ENCODE measurements around the gene SLC22A13.

- TF ChIP-seq, protein P1, sequence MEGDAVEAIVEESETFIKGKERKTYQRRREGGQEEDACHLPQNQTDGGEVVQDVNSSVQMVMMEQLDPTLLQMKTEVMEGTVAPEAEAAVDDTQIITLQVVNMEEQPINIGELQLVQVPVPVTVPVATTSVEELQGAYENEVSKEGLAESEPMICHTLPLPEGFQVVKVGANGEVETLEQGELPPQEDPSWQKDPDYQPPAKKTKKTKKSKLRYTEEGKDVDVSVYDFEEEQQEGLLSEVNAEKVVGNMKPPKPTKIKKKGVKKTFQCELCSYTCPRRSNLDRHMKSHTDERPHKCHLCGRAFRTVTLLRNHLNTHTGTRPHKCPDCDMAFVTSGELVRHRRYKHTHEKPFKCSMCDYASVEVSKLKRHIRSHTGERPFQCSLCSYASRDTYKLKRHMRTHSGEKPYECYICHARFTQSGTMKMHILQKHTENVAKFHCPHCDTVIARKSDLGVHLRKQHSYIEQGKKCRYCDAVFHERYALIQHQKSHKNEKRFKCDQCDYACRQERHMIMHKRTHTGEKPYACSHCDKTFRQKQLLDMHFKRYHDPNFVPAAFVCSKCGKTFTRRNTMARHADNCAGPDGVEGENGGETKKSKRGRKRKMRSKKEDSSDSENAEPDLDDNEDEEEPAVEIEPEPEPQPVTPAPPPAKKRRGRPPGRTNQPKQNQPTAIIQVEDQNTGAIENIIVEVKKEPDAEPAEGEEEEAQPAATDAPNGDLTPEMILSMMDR (IDR thresholded peaks at IDR 0.05): peak; percentile 19; the same call in 1 of the 2 replicates
- TF ChIP-seq TCF7L2 (IDR thresholded peaks at IDR 0.05; ENCODE audit: low read depth, low read length): no peak
Observed at GRCh38 chr3:38247366-38248035, 18.1 kb upstream of the SLC22A13 start.
